Measurements from ENCODE around the gene EEF2KMT.
A peak's percentile ranks its signal among the peaks of the same experiment; 100 is the strongest.
"Not testable (repeated sequence)": the region's sequence is repeated elsewhere in the genome, so short reads cannot be mapped to it uniquely, and the experiment has no call there.

The EEF2KMT gene

DNA sequence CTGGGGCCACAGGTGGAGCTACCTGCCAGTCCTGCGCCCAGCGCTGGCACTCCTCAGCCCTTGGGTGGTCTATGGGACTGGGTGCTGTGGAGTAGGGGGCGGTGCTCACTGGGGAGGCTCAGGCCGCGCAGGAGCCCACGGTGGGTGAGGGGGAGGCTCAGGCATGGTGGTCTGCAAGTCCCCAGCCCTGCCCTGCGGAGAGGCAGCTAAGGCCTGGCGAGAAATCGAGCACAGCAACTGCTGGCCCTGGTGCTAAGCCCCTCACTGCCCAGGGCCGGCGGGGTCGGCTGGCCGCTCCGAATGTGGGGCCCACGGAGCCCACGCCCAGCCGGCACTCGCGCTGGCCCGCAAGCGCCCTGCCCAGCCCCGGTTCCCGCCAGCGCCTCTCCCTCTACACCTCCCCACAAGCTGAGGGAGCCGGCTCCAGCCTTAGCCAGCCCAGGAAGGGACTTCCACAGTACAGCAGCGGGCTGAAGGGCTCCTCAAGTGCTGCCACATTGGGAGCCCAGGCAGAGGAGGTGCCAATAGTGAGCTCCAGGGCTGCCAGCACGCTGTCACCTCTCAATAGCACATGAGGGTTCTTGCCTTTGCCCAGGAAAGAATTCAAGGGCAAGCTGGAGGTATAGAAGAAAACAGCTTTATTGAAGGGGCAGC, 11.0 kb upstream of the EEF2KMT start:
- in situ Hi-C loops (cut with HindIII; ENCODE audit: low pct_ligation_motif_present, low sequenced_read_pairs) = no loop called here
- Histone ChIP-seq H3K36me3 (replicated peaks) (no peaks in the 10 kb centered on the region), H3K4me3 (ENCODE audit: low read depth, low read length) (no peak overlapping the region), H3K27ac (no peak overlapping the region), H3K27me3 (replicated peaks) (no peaks in the 10 kb centered on the region)
- TF ChIP-seq, protein P1, sequence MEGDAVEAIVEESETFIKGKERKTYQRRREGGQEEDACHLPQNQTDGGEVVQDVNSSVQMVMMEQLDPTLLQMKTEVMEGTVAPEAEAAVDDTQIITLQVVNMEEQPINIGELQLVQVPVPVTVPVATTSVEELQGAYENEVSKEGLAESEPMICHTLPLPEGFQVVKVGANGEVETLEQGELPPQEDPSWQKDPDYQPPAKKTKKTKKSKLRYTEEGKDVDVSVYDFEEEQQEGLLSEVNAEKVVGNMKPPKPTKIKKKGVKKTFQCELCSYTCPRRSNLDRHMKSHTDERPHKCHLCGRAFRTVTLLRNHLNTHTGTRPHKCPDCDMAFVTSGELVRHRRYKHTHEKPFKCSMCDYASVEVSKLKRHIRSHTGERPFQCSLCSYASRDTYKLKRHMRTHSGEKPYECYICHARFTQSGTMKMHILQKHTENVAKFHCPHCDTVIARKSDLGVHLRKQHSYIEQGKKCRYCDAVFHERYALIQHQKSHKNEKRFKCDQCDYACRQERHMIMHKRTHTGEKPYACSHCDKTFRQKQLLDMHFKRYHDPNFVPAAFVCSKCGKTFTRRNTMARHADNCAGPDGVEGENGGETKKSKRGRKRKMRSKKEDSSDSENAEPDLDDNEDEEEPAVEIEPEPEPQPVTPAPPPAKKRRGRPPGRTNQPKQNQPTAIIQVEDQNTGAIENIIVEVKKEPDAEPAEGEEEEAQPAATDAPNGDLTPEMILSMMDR (IDR thresholded peaks at IDR 0.05; ENCODE audit: low read depth, low read length, missing control alignments) = no peak
- no peak for DNase-seq

DNA sequence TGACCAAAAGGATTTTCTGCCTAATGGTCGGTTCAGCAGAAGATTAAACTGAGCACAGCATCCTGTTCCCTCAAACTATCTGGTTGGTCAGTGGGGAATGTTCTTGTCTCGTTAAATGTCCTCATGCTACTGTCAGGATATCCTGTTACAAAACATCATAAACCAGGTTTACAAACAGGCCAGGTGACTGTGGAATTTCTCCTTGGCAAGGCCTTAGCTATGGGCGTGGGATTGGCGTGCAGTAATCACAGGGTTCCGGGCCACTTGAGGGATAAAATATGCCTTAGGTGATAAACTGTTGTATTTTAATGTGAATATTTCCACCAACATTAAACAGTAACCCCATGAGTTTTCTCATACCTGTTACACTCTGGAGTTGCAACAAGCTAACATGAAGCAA, 7.4 kb upstream of the EEF2KMT start:
- in situ Hi-C loops (cut with HindIII; ENCODE audit: low pct_ligation_motif_present, low sequenced_read_pairs); H3K27me3 ChIP-seq (replicated peaks); H3K36me3 ChIP-seq (replicated peaks); H3K27ac ChIP-seq; DNase-seq; H3K4me3 ChIP-seq (ENCODE audit: low read depth, low read length): not testable (repeated sequence)

DNA sequence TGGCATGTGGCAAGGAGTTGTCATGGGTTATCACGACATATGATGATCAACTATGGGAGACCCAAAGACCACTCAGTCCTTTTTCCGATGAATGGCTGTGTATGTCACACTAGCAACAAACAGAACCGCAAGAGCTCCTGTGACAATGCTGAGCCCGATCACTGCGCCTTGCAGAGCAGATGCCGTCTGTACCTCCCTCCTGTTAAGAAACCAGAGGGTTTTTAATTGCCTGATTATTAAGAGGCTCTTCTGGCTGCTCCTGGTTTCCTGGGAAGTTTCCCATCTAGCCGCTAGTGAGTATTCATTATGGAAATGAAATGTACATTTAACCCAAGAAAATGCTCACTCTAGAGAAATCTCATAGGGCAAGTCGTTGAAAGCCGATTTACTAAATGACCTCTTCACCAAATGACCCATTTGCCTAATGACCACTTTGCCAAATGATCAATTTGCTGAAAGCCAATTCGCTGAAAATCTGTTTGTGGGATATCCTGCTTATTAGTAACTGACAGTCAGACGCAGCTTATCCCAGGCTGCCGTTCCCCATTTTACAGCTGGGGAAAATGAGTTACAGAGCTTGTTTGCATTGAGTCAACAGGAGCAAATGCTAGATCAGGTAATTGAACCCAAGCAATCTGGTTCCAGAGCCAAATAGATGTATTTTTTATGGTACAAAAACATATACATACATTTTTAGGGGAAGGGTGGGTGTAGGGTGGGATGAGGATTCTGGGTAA, 5.9 kb upstream of the EEF2KMT start:
- H3K27me3 ChIP-seq (replicated peaks); in situ Hi-C loops (cut with HindIII; ENCODE audit: low pct_ligation_motif_present, low sequenced_read_pairs); H3K27ac ChIP-seq: not testable (repeated sequence)

DNA sequence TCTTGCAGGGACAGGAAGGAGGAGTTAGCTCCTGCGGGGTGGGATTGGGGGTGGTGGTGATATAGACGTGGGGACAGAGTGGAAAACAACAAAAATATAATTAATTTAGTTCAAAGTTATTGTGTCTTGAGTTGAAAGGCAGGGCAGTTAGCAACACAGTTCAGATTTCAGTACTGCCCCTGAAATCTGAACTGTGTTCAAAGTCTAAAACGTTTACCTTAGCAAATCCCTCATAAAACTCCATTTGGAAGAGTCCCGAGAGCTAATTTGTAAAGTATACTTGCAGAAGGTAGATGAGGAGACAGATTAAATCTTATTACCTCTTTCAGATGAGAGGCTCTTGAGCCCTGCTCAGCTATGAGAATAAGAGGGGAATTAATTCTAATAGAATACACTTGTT, 1.6 kb upstream of the EEF2KMT start:
- H3K36me3 ChIP-seq (replicated peaks); H3K27ac ChIP-seq; H3K27me3 ChIP-seq (replicated peaks); in situ Hi-C loops (cut with HindIII; ENCODE audit: low pct_ligation_motif_present, low sequenced_read_pairs); DNase-seq; H3K4me3 ChIP-seq (ENCODE audit: low read depth, low read length): not testable (repeated sequence)

More for the DNA sequence above, 5.9 kb upstream of the EEF2KMT start:
- not testable (repeated sequence) for DNase-seq; H3K4me3 ChIP-seq (ENCODE audit: low read depth, low read length); H3K36me3 ChIP-seq (replicated peaks)

DNA sequence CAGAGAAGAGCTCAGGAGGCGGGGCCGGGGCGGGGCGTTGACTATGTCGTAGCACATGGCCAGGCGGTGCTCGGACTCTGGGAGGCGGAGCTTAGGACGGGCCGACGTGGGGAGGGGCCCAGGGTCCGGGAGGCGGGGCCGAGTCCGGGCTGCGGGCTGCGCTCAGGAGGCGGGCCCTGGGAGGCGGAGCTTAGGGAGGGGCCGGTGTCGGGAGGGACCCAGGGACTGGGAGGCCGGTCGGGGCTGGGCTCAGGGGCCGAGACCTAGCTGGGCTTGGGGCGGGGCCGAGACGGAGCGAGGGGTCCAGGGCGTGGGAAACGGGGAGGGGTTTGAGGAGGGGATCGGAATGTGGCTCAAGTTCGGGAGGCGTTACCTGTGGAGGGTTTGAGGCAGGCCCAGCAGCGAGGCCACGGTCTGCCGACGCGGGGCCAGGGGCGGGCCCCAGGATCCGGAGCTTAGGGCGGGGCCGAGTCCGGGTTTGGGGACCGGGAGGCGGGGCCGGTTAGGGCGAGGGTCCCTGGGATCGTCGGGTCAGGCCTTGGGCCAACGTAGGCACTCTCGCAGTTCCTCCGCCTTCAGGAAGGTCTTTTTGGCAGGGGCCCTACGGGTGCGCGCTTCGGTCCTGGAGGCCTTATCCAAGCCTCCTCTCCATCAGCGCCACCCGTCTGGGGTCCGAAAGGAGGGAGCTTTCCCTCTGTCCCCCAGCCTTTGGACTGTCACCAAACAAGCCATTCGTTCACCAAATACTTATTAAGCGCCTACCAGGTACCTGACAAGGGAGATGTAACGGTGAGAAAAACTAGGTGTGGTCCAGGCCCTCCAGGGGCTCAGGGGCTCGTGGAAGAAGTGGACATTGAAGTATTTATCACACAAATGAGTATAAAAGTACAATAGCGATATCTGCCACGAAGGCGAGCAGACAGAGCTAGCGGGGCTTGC, 895 bp upstream of the EEF2KMT start:
- peak; percentile 33 for DNase-seq
- Histone ChIP-seq H3K4me3 (ENCODE audit: low read depth, low read length) (peak overlapping the region; percentile 59), H3K27ac (peak overlapping the region; percentile 30)
- in situ Hi-C loops (cut with HindIII; ENCODE audit: low pct_ligation_motif_present, low sequenced_read_pairs); H3K27me3 ChIP-seq (replicated peaks); H3K36me3 ChIP-seq (replicated peaks): not testable (repeated sequence)

DNA sequence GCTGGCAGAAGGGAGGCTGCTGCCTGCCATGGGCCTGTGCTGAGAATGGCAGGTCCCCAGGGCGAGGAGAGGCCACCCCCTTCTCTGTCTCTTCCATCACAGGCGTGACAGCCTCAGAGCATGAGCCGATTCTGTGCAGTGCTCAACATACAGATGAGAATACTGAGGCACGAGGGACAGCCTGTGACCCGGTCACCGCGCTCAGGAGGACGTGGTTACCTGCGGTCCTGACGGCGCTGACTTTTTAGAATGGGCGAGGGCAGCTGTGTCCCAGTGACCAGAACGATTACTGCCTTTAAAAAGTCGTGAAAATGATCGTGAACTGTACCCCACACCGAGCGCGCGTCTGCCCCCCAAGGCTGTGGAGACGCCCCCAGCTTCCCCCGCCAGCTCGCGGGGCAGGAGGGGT, 530 bp downstream of the EEF2KMT start:
- in situ Hi-C loops (cut with HindIII; ENCODE audit: low pct_ligation_motif_present, low sequenced_read_pairs); DNase-seq; H3K27me3 ChIP-seq (replicated peaks); H3K36me3 ChIP-seq (replicated peaks): not testable (repeated sequence)
- Histone ChIP-seq H3K4me3 (ENCODE audit: low read depth, low read length) (peak overlapping the region; percentile 69), H3K27ac (peak overlapping the region; percentile 58)

DNA sequence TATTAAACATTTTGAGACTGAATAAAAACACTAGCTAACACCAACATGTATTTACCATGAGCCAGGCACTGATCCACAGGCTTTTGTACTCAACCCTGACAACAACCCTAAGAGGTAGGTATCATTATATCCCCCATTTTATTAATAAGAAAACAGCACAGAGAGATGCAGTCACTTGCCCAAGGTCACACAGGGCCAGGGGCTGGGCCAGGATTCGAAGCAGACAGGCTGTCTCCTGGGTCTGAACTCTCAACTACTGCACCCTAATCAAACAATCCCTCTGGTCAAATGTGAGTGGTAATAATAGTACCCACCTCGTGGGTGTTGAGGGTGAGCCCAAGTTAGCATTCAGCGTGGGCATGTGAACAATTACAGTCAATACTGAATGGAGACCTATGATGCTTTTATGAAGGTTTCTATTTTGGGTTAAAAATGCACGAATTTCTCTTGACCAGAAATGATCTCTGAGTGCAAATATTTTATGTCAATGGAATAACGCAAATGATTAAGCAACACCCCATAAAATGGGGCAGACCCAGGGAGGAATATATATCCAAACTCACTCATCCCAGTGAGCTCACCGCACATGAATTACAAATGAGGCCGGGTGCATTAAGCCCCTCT, 1.0 kb downstream of the EEF2KMT start:
- H3K36me3 ChIP-seq (replicated peaks) = not testable (repeated sequence)
- peak overlapping the region; percentile 69 for H3K4me3 ChIP-seq (ENCODE audit: low read depth, low read length)

DNA sequence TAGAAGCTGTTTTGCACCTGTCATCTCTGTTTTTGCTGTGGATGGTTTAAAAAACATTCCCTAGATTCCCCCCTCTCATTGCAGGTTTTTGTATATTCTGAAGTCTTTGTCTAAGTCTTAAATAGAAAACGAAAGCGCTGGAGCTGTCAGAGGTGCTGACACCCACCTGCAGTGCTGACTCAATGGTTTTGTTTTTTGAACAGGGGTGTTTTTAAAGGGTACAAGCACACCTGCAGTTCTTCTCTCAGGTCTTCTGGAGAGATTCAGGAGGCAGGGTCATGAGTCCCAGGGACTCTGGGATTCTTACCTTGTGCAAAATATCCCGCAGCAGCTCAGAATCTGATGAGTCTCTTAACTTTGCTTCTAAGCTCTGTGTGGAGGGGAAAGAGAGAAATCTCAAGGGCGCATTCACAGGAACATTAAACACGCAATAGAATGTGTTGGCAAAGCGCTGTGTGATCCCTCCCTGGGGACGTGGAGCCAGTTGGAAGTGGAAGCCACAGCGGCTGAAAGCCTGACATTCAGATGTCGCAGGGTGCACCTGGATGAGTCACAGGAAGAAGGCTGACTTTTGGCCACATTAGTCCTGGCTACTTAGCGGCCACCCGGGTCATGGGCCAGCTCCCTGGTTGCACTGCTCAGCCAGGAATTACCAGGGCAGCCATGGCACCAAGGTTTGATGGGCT, 2.3 kb downstream of the EEF2KMT start:
- H3K36me3 ChIP-seq (replicated peaks); H3K27ac ChIP-seq; in situ Hi-C loops (cut with HindIII; ENCODE audit: low pct_ligation_motif_present, low sequenced_read_pairs); DNase-seq; H3K4me3 ChIP-seq (ENCODE audit: low read depth, low read length); H3K27me3 ChIP-seq (replicated peaks): not testable (repeated sequence)

More for the DNA sequence above, 1.0 kb downstream of the EEF2KMT start:
- H3K27ac ChIP-seq; in situ Hi-C loops (cut with HindIII; ENCODE audit: low pct_ligation_motif_present, low sequenced_read_pairs); H3K27me3 ChIP-seq (replicated peaks); DNase-seq: not testable (repeated sequence)

DNA sequence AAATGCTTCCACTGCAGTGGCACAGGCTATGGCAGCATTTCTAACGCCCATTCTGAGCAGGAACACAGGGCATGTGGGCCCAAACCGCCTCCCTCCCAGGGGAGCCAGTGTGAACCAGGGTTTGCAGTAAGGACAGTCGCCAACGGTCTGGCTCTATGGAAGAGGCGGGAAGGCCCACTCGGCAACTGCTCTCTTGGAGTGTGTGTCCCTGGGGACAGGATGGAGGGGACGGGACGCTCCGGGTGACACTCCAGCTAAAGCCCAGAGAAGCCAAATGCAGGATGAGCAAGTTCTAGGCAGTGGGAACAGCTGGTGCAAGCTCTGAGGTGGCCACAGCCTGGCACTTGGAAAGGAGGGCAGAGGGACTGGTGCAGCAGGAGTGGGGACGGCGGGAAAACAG, 3.8 kb downstream of the EEF2KMT start:
- H3K27me3 ChIP-seq (replicated peaks); H3K4me3 ChIP-seq (ENCODE audit: low read depth, low read length); H3K27ac ChIP-seq; in situ Hi-C loops (cut with HindIII; ENCODE audit: low pct_ligation_motif_present, low sequenced_read_pairs); H3K36me3 ChIP-seq (replicated peaks); DNase-seq: not testable (repeated sequence)

DNA sequence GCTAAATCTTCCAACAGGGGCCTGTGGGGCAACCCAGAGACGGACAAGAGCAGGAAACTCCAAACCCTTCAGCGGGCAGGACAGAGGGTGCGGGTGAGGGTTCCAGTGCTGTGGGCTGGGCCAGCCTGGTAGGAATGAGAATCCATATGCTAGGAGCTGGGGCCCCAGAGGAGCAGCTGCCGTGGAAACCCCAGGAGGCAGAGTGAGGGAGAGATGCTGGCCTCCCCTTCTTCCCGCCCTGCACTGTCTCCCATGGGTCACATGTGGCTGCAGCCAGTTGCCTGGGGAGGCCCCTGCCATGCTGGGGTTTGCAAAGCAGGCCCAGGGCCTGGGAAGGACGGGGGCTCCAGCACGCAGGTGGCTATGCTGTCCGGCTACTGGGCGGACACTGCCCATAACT, 4.5 kb downstream of the EEF2KMT start:
- H3K4me3 ChIP-seq (ENCODE audit: low read depth, low read length); H3K27ac ChIP-seq; H3K36me3 ChIP-seq (replicated peaks); in situ Hi-C loops (cut with HindIII; ENCODE audit: low pct_ligation_motif_present, low sequenced_read_pairs); H3K27me3 ChIP-seq (replicated peaks); DNase-seq: not testable (repeated sequence)

DNA sequence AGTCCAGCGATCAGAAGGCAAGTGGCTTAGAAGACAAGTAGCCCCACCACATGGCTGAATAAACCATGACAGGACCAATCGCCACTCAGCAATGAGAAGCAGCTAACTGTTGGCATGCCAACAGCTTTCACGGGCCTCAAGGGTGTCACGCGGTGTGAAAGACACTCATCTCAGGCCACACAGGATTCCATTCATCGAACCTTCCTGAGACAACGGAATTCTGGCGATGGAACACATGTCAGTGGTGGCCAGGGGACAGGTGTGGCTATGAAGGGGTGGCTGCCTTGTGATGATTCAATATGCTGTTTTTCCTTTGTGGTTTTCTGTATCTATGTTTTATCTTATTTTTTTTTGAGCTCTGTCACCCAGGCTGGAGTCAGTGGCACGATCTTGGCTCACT, 7.0 kb downstream of the EEF2KMT start:
- H3K4me3 ChIP-seq (ENCODE audit: low read depth, low read length); in situ Hi-C loops (cut with HindIII; ENCODE audit: low pct_ligation_motif_present, low sequenced_read_pairs); H3K27ac ChIP-seq; H3K36me3 ChIP-seq (replicated peaks); H3K27me3 ChIP-seq (replicated peaks); DNase-seq: not testable (repeated sequence)

DNA sequence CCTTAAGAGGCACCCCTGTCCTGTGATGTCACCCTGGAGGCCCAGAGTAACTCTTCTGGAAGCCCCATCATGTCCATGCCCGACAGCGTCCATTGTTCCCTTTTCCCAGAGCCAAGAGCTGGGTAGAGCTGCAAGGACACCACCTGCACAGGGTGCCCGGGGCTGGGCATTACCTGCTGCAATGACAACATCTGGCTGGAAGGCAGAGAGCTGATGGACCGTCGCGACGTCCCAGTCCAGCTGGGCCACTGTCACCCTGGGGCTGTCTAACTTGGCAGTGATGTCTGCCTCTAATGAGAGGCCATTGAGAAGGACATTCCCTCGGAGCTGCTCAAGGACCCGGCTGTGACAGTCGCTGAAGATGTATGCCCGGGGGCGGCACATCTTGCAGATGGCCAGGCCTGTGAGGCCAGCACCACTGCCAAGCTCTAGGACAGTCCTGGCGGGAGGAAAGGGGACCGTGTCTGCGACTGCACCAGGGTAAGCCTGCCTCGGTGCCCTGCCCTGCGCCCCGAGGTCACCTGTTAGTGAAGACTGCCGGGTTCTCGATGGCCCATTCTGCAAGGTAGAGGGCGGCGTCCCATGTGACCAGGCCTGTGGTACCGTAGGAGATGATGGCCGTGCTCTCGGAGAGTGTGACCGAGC, 7.6 kb downstream of the EEF2KMT start:
- H3K27me3 ChIP-seq (replicated peaks); H3K36me3 ChIP-seq (replicated peaks); H3K27ac ChIP-seq; in situ Hi-C loops (cut with HindIII; ENCODE audit: low pct_ligation_motif_present, low sequenced_read_pairs); H3K4me3 ChIP-seq (ENCODE audit: low read depth, low read length); DNase-seq: not testable (repeated sequence)

Measured in brain microvascular endothelial cell (primary cell).